Prostate gland (tissue), 2 donors: ENCODE results near the gene FOXS1. TPM values are rescaled to one million over a fixed set of nuclear protein-coding genes. Genes with fewer than 3 reads are reported as not detected.

Experiments used
- DNase-seq: peaks from one replicate; pipeline ENCODE4 v3.0.0-alpha.2; 2019; ENCODE audit warnings: low spot score
- H3K27ac ChIP-seq, 2 donors: fragments of 200-600 bp; sonication (generic); 2 replicates each; pipeline ENCODE4 v1.5.1; 2017 to 2019
- H3K27me3 ChIP-seq: fragments of 200-600 bp; sonication (generic); replicated peaks from 2 replicates; pipeline ENCODE4 v1.5.1; 2019; ENCODE audit not compliant: insufficient read depth
- H3K36me3 ChIP-seq, 2 donors: fragments of 200-600 bp; sonication (generic); 1 replicate in 1 of 2; 2 replicates in 1 of 2; pipeline versions ENCODE4 v1.5.1 to v1.8.1; 2017 to 2019
- H3K4me1 ChIP-seq: fragments of 200-600 bp; sonication (generic); replicated peaks from 2 replicates; pipeline ENCODE4 v1.5.1; 2019
- H3K4me3 ChIP-seq, 2 donors: fragments of 200-600 bp; sonication (generic); 2 replicates each; pipeline ENCODE4 v1.5.1; 2017 to 2019
- H3K9me3 ChIP-seq: fragments of 200-600 bp; sonication (generic); 2 replicates; pipeline ENCODE4 v1.5.1; 2017
- CTCF ChIP-seq, 4 experiments: fragments of 200-600 bp in 2 of 4; fragments of 450-650 bp in 2 of 4; sonication (generic) in 2 of 4; IDR thresholded peaks; 1 replicate in 3 of 4; 2 replicates in 1 of 4; pipeline ENCODE4 v1.5.1; 2016 to 2019; ENCODE audit warnings: antibody characterized with exemption in 4 of 4, mild to moderate bottlenecking in 2 of 4, moderate library complexity in 2 of 4
- POLR2A ChIP-seq: fragments of 450-650 bp; IDR thresholded peaks from one replicate; pipeline ENCODE4 v1.6.1; 2016; ENCODE audit warnings: antibody characterized with exemption, mild to moderate bottlenecking
- POLR2AphosphoS5 ChIP-seq: sonication (generic); formaldehyde crosslinking; IDR thresholded peaks from one replicate; pipeline ENCODE4 v1.6.1; 2017; ENCODE audit warnings: antibody characterized with exemption
- WGBS: methylation state at CpG from one replicate; pipeline ENCODE4 v1.1.5; 2018; 5-methylcytosine and 5-hydroxymethylcytosine counted together
- intact Hi-C: fragments of 100-400 bp; cut with DNase I; formaldehyde crosslinking; loops from one replicate; pipeline ENCODE4 v1.14.2; 2022
- total RNA-seq, 2 donors: library from RNA; depleted of rRNA; stranded (reverse); fragments of >200 nt; gene quantifications; one replicate each; pipeline ENCODE4 v1.1.0, GENCODE V29; 2016

FOXS1 gene
- total RNA-seq, 2 donors from 2014 or later = 8.3 TPM; not detected in 1

GRCh38 chr20:31851240-31851955, 6.0 kb upstream of the FOXS1 start:
- intact Hi-C loops = no loop called here
- TF ChIP-seq POLR2A (no peak), POLR2AphosphoS5 (no peak), CTCF (IDR thresholded peaks at IDR 0.05) (no peak)
- Histone ChIP-seq H3K4me3 (no peak overlapping the region), H3K27ac (no peak overlapping the region), H3K9me3 (no peaks in the 10 kb centered on the region), H3K27me3 (no peaks in the 10 kb centered on the region), H3K36me3 (no peaks in the 10 kb centered on the region), H3K4me1 (no peaks in the 10 kb centered on the region)
- WGBS = 73% methylated on average over 11 of the region's 11 CpGs
- DNase-seq = no peak

- H3K4me1 ChIP-seq = no peaks in the 10 kb centered on the region
- no peak overlapping the region for H3K27ac ChIP-seq
- H3K27me3 ChIP-seq = no peaks in the 10 kb centered on the region
- no peaks in the 10 kb centered on the region for H3K36me3 ChIP-seq
- intact Hi-C loops = no loop called here
- H3K4me3 ChIP-seq = no peak overlapping the region
- H3K9me3 ChIP-seq = no peaks in the 10 kb centered on the region
- 28% methylated on average over 27 of the region's 45 CpGs for WGBS
- no peak for TF ChIP-seq POLR2A
- TF ChIP-seq POLR2AphosphoS5 = no peak
- TF ChIP-seq CTCF (IDR thresholded peaks at IDR 0.05) = no peak
- peak; percentile 25 for DNase-seq
These were observed 4.0 kb upstream of the FOXS1 start for GRCh38 chr20:31849306-31849930.

GRCh38 chr20:31848088-31848999, 2.9 kb upstream of the FOXS1 start:
- intact Hi-C loops = no loop called here
- Histone ChIP-seq H3K27me3 (no peaks in the 10 kb centered on the region), H3K4me3 (no peak overlapping the region), H3K4me1 (no peaks in the 10 kb centered on the region), H3K27ac (no peak overlapping the region), H3K9me3 (no peaks in the 10 kb centered on the region), H3K36me3 (no peaks in the 10 kb centered on the region)
- 89% methylated on average over 31 of the region's 32 CpGs for WGBS
- TF ChIP-seq POLR2AphosphoS5 (no peak), POLR2A (no peak), CTCF (IDR thresholded peaks at IDR 0.05) (no peak)
- no peak for DNase-seq

GRCh38 chr20:31846793-31847138, 1.4 kb upstream of the FOXS1 start:
- intact Hi-C loops = no loop called here
- Histone ChIP-seq H3K9me3 (no peaks in the 10 kb centered on the region), H3K4me3 (no peak overlapping the region), H3K36me3 (no peaks in the 10 kb centered on the region), H3K4me1 (no peaks in the 10 kb centered on the region), H3K27ac (no peak overlapping the region), H3K27me3 (no peaks in the 10 kb centered on the region)
- 86% methylated on average over 3 of the region's 3 CpGs for WGBS
- TF ChIP-seq CTCF (IDR thresholded peaks at IDR 0.05) (no peak), POLR2A (no peak), POLR2AphosphoS5 (no peak)
- DNase-seq = no peak
